ENCODE data around the gene NDRG4. TPM values are rescaled to one million over a fixed set of nuclear protein-coding genes. Genes with fewer than 3 reads are reported as not detected.

Gene NDRG4
- total and polyA plus RNA-seq, 4 donors = 5.3 to 18.7 (median 14.2) TPM

DNA sequence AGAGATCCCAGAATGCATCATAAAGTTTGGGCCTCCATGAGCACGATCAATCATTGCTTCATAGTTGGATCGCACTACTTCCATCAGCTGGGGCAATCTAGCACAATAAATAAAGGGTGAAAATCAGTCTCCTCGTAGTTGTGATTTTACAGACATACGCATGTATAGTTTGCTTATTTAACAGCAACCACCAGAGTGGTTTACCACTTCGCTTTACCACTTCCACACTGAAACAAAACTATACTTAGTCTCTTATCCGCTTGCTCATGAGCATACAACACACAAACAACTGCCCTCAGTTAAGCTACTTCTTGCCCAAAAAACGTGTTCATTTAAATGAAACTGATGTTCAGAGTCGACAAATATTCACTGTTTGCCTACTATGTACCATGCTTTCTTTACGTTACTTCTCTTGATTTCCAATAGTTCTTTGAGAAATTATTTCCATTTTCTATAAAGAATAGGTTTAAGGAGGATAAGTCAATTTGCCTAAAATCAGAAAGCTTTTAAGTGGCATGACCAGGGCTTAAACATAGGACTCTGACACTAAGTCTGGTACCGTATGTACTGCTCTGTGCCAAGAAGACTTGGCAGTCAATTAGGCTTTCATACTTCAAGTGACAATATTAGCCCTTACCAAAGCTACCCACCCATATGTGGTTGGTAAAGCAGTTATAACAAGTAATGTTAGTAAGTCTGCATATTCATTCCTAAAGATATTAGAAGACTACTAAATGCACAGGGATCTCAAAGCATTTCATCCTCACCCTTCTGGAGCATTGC is 37.4 kb downstream of the NDRG4 start:
- TF ChIP-seq, protein P1, sequence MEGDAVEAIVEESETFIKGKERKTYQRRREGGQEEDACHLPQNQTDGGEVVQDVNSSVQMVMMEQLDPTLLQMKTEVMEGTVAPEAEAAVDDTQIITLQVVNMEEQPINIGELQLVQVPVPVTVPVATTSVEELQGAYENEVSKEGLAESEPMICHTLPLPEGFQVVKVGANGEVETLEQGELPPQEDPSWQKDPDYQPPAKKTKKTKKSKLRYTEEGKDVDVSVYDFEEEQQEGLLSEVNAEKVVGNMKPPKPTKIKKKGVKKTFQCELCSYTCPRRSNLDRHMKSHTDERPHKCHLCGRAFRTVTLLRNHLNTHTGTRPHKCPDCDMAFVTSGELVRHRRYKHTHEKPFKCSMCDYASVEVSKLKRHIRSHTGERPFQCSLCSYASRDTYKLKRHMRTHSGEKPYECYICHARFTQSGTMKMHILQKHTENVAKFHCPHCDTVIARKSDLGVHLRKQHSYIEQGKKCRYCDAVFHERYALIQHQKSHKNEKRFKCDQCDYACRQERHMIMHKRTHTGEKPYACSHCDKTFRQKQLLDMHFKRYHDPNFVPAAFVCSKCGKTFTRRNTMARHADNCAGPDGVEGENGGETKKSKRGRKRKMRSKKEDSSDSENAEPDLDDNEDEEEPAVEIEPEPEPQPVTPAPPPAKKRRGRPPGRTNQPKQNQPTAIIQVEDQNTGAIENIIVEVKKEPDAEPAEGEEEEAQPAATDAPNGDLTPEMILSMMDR (IDR thresholded peaks at IDR 0.05; ENCODE audit: control extremely low read depth, extremely low read depth) = no peak
- WGBS, 2 donors = 84 to 86% methylated on average over 10 of the region's 10 CpGs
- ATAC-seq (ENCODE audit: insufficient read depth, low FRiP score) = no peak
- H3K9ac ChIP-seq (ENCODE audit: insufficient read depth in 1 of 2, low read length in 2 of 2) = no peak overlapping the region
- H3K27me3 ChIP-seq (ENCODE audit: control insufficient read depth in 3 of 3, insufficient read depth in 3 of 3, low read length in 2 of 3) = no peaks in the 10 kb centered on the region
- H3K4me1 ChIP-seq (ENCODE audit: control insufficient read depth in 5 of 5, insufficient read depth in 5 of 5, low read length in 5 of 5) = peaks cover 0 to 16% (median 0%) of the 10 kb centered on the region in 5 donors
- H3K9me3 ChIP-seq (ENCODE audit: control insufficient read depth in 4 of 4, insufficient read depth in 3 of 4, low read length in 3 of 4) = no peaks in the 10 kb centered on the region
- no peak overlapping the region for H3K4me3 ChIP-seq
- peaks cover 47 to 69% (median 60%) of the 10 kb centered on the region in 4 donors for H3K36me3 ChIP-seq (ENCODE audit: control insufficient read depth in 4 of 4, insufficient read depth in 4 of 4, low read length in 4 of 4)
- H3K27ac ChIP-seq (ENCODE audit: low read depth in 1 of 2, low read length in 1 of 2) = peak overlapping the region in 1 of 2 donors; percentile 33
- no peak for DNase-seq

DNA sequence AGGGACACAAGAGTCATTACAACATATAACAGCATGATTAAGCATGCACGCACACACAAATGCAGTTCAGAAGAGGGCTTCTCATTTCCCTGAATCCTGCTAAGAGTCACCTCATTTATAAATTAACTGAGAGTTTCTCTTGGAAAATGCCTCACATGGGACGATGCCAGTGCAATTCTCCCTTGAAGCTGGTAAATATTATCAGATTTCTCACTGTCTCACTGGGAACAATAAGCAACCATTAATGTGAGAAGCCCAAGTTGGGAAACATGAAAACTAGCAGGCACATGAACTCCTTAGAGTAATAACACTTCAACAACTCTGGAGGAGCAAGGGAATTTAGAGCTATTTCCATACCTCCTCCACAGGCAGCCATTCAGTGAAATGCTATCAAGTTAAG is 41.8 kb downstream of the NDRG4 start:
- TF ChIP-seq, protein P1 (IDR thresholded peaks at IDR 0.05; ENCODE audit: control extremely low read depth, extremely low read depth) = no peak
- WGBS, 2 donors = 94 to 95% methylated on average over 2 of the region's 2 CpGs
- H3K4me3 ChIP-seq = no peak overlapping the region
- H3K36me3 ChIP-seq (ENCODE audit: control insufficient read depth in 4 of 4, insufficient read depth in 4 of 4, low read length in 4 of 4) = peaks cover 46 to 80% (median 68%) of the 10 kb centered on the region in 4 donors
- H3K9ac ChIP-seq (ENCODE audit: insufficient read depth in 1 of 2, low read length in 2 of 2) = no peak overlapping the region
- no peaks in the 10 kb centered on the region for H3K27me3 ChIP-seq (ENCODE audit: control insufficient read depth in 3 of 3, insufficient read depth in 3 of 3, low read length in 2 of 3)
- no peak overlapping the region for H3K27ac ChIP-seq (ENCODE audit: low read depth in 1 of 2, low read length in 1 of 2)
- H3K9me3 ChIP-seq (ENCODE audit: control insufficient read depth in 4 of 4, insufficient read depth in 3 of 4, low read length in 3 of 4) = no peaks in the 10 kb centered on the region
- H3K4me1 ChIP-seq (ENCODE audit: control insufficient read depth in 5 of 5, insufficient read depth in 5 of 5, low read length in 5 of 5) = peaks cover 0 to 5% (median 0%) of the 10 kb centered on the region in 5 donors
- ATAC-seq (ENCODE audit: insufficient read depth, low FRiP score) = no peak
- no peak for DNase-seq

DNA sequence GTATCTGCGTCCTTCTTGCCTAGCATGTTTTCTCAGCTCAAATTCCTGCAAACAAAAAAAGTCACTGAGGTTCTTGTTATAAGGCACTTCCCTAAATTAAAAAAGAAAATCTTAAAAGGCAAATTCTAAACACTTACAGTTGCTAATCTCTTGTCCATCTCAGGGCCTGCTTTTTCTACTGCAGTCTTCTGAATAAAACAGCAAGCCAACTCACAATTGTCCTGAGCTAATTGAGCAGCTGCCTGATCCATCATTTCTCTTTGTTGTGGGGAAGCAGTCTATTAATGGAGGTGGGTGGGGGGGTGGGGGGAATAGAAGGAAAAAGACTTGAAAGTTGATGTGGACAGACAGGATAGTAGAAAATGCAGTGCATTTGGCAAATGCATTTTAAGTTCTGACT is 42.3 kb downstream of the NDRG4 start:
- peaks cover 0 to 5% (median 0%) of the 10 kb centered on the region in 5 donors for H3K4me1 ChIP-seq (ENCODE audit: control insufficient read depth in 5 of 5, insufficient read depth in 5 of 5, low read length in 5 of 5)
- no peak overlapping the region for H3K9ac ChIP-seq (ENCODE audit: insufficient read depth in 1 of 2, low read length in 2 of 2)
- no peak overlapping the region for H3K4me3 ChIP-seq
- no peak for DNase-seq
- WGBS, 2 donors = 95 to 97% methylated on average over 1 of the region's 1 CpG
- no peak for ATAC-seq (ENCODE audit: insufficient read depth, low FRiP score)
- H3K9me3 ChIP-seq (ENCODE audit: control insufficient read depth in 4 of 4, insufficient read depth in 3 of 4, low read length in 3 of 4) = no peaks in the 10 kb centered on the region
- H3K27ac ChIP-seq (ENCODE audit: low read depth in 1 of 2, low read length in 1 of 2) = no peak overlapping the region
- H3K36me3 ChIP-seq (ENCODE audit: control insufficient read depth in 4 of 4, insufficient read depth in 4 of 4, low read length in 4 of 4) = peaks cover 40 to 79% (median 65%) of the 10 kb centered on the region in 4 donors
- no peaks in the 10 kb centered on the region for H3K27me3 ChIP-seq (ENCODE audit: control insufficient read depth in 3 of 3, insufficient read depth in 3 of 3, low read length in 2 of 3)
- TF ChIP-seq, protein P1 (IDR thresholded peaks at IDR 0.05; ENCODE audit: control extremely low read depth, extremely low read depth) = no peak

Data from lung (tissue), 12 donors.